HCT116 (cell line): ENCODE results near the gene LRRC10. TPM values are rescaled to one million over a fixed set of nuclear protein-coding genes. Genes with fewer than 3 reads are reported as not detected.

Experiments
- ATAC-seq: fragments of 200-7000 bp; cut with Tn5 transposase; 2 replicates; pipeline ENCODE4 v1.9.1; 2020; ENCODE audit warnings: mild to moderate bottlenecking, moderate library complexity
- BruUV-seq: library from RNA; stranded (reverse); fragments of 400-500 nt; replicated peaks from 2 replicates; lab custom pipeline; 2021; lab: Mats Ljungman, UMichigan
- CTCF ChIA-PET: fragments of 300-600 bp; sonication (Branson Sonifier 250); formaldehyde crosslinking; loops from one replicate; lab custom pipeline; 2021; ENCODE audit warnings: antibody characterized with exemption; lab: Charles Lee
- POLR2A ChIA-PET: fragments of 300-600, 350-600 bp; sonication (Branson Sonifier 250); formaldehyde crosslinking; loops from one replicate; lab custom pipeline; 2021; ENCODE audit warnings: antibody characterized with exemption; lab: Charles Lee
- RAD21 ChIA-PET, 2 experiments: fragments of 300-600 bp; sonication (Branson Sonifier 250); formaldehyde crosslinking; loops; one replicate each; lab custom pipeline; 2023; ENCODE audit warnings: low total read pairs in 2 of 2; ENCODE audit not compliant: uncharacterized antibody in 2 of 2, unreplicated experiment in 2 of 2, low non-redundant PET in 1 of 2; lab: Charles Lee
- DNase-seq: peaks from one replicate; pipeline ENCODE4 v3.0.0-alpha.2; 2010; ENCODE audit warnings: low read depth, low spot score
- H2AFZ ChIP-seq: fragments of 200-600 bp; shearing (Covaris generic), sonication (generic); 2 replicates; pipeline ENCODE4 v1.6.1; 2017; ENCODE audit warnings: low read depth, mixed run types, mixed read lengths, antibody characterized with exemption, low read length; ENCODE audit not compliant: poor library complexity, severe bottlenecking
- H3K27ac ChIP-seq: 2 replicates; pipeline ENCODE4 v1.5.1; 2012; ENCODE audit warnings: low read depth, low read length
- H3K27me3 ChIP-seq: fragments of 200-600 bp; sonication (generic); 2 replicates; pipeline ENCODE4 v1.6.1; 2016; ENCODE audit warnings: mixed run types, low read length, mixed read lengths; ENCODE audit not compliant: insufficient read depth
- H3K36me3 ChIP-seq, 2 experiments: fragments of 200-500 bp in 1 of 2; fragments of 200-600 bp in 1 of 2; sonication (Bioruptor generic) in 1 of 2; sonication (generic) in 1 of 2; 2 replicates each; pipeline versions ENCODE4 v1.5.1 to v1.6.1; 2014 to 2016; ENCODE audit warnings: low read length in 2 of 2, inconsistent platforms in 1 of 2, mixed read lengths in 1 of 2, mixed run types in 1 of 2; ENCODE audit not compliant: insufficient read depth in 2 of 2, control insufficient read depth in 1 of 2
- H3K4me1 ChIP-seq, 2 experiments: fragments of 200-600 bp in 1 of 2; sonication (generic) in 1 of 2; 2 replicates each; pipeline versions ENCODE4 v1.5.1 to v1.6.1; 2012 to 2017; ENCODE audit warnings: low read length in 2 of 2, inconsistent platforms in 1 of 2, mild to moderate bottlenecking in 1 of 2, mixed read lengths in 1 of 2, mixed run types in 1 of 2, moderate library complexity in 1 of 2; ENCODE audit not compliant: insufficient read depth in 2 of 2, control insufficient read depth in 1 of 2
- H3K4me2 ChIP-seq: fragments of 200-600 bp; sonication (generic); 2 replicates; pipeline ENCODE4 v1.6.1; 2017; ENCODE audit warnings: mixed run types, low read length, mixed read lengths
- H3K4me3 ChIP-seq, 2 experiments: fragments of 200-600 bp in 1 of 2; sonication (generic) in 1 of 2; replicated peaks in 1 of 2; 2 replicates each; pipeline ENCODE4 v1.5.1; 2011 to 2016; ENCODE audit warnings: low read length in 2 of 2, control low read depth in 1 of 2, low read depth in 1 of 2, mild to moderate bottlenecking in 1 of 2, mixed read lengths in 1 of 2, mixed run types in 1 of 2
- H3K79me2 ChIP-seq: fragments of 200-600 bp; sonication (generic); 2 replicates; pipeline ENCODE4 v1.6.1; 2017; ENCODE audit warnings: mild to moderate bottlenecking, mixed run types, low read length, moderate library complexity, mixed read lengths; ENCODE audit not compliant: insufficient read depth
- H3K9ac ChIP-seq: fragments of 200-600 bp; sonication (generic); 2 replicates; pipeline ENCODE4 v1.6.1; 2016; ENCODE audit warnings: low read length, mixed read lengths
- H3K9me2 ChIP-seq: fragments of 200-600 bp; sonication (generic), shearing (Covaris generic); 2 replicates; pipeline ENCODE4 v1.6.1; 2017; ENCODE audit warnings: mixed run types, mild to moderate bottlenecking, moderate library complexity; ENCODE audit not compliant: insufficient read depth
- H3K9me3 ChIP-seq, 2 experiments: fragments of 200-500 bp in 1 of 2; fragments of 200-600 bp in 1 of 2; sonication (Bioruptor generic) in 1 of 2; sonication (generic) in 1 of 2; 2 replicates each; pipeline ENCODE4 v1.6.1; 2014 to 2017; ENCODE audit warnings: low read length in 2 of 2, mixed read lengths in 2 of 2, inconsistent platforms in 1 of 2, low read depth in 1 of 2, mild to moderate bottlenecking in 1 of 2, mixed run types in 1 of 2, moderate library complexity in 1 of 2; ENCODE audit not compliant: control insufficient read depth in 1 of 2, insufficient read depth in 1 of 2
- H4K20me1 ChIP-seq: fragments of 200-600 bp; sonication (generic), shearing (Covaris generic); 2 replicates; pipeline ENCODE4 v1.6.1; 2017; ENCODE audit warnings: mixed run types, mild to moderate bottlenecking, moderate library complexity; ENCODE audit not compliant: insufficient read depth
- CBX3 ChIP-seq: IDR thresholded peaks from 2 replicates; pipeline ENCODE4 v1.6.1; 2012; ENCODE audit warnings: low read depth
- CEBPB ChIP-seq: IDR thresholded peaks from 2 replicates; pipeline ENCODE4 v1.6.1; 2012; ENCODE audit warnings: low read depth
- CTCF ChIP-seq, 3 experiments: fragments of 200-600 bp in 1 of 3; sonication (generic) in 1 of 3; IDR thresholded peaks in 2 of 3; conservative IDR thresholded peaks in 1 of 3; 2 replicates each; pipeline ENCODE4 v1.5.1; 2012 to 2017; ENCODE audit warnings: low read depth in 2 of 3, low read length in 2 of 3, antibody characterized with exemption in 1 of 3, borderline replicate concordance in 1 of 3, control low read depth in 1 of 3, mild to moderate bottlenecking in 1 of 3, mixed read lengths in 1 of 3, mixed run types in 1 of 3, moderate library complexity in 1 of 3; ENCODE audit not compliant: insufficient read depth in 1 of 3
- EGR1 ChIP-seq: IDR thresholded peaks from 2 replicates; pipeline ENCODE4 v1.6.1; 2012; ENCODE audit warnings: low read depth
- EZH2 ChIP-seq: fragments of 200-600 bp; sonication (generic); IDR thresholded peaks from 2 replicates; pipeline ENCODE4 v1.6.1; 2017; ENCODE audit warnings: antibody characterized with exemption, mixed run types
- EZH2phosphoT487 ChIP-seq: fragments of 200-600 bp; IDR thresholded peaks from 2 replicates; pipeline ENCODE4 v1.6.1; 2018; ENCODE audit warnings: antibody characterized with exemption, borderline replicate concordance
- JUND ChIP-seq: IDR thresholded peaks from 2 replicates; pipeline ENCODE4 v1.6.1; 2012
- POLR2A ChIP-seq: IDR thresholded peaks from 2 replicates; pipeline ENCODE4 v1.7.0; 2011; ENCODE audit warnings: borderline replicate concordance; ENCODE audit not compliant: insufficient read depth, insufficient read length; ENCODE audit errors: extremely low read depth
- RAD21 ChIP-seq: IDR thresholded peaks from 2 replicates; pipeline ENCODE4 v1.6.1; 2012; ENCODE audit warnings: low read depth, mild to moderate bottlenecking
- SRF ChIP-seq: IDR thresholded peaks from 2 replicates; pipeline ENCODE4 v1.6.1; 2012; ENCODE audit warnings: low read depth
- TCF7L2 ChIP-seq: IDR thresholded peaks from 2 replicates; pipeline ENCODE4 v1.7.0; 2011; ENCODE audit warnings: borderline replicate concordance, inconsistent platforms; ENCODE audit not compliant: insufficient read depth, insufficient read length; ENCODE audit errors: extremely low read depth
- ZBTB33 ChIP-seq: IDR thresholded peaks from 2 replicates; pipeline ENCODE4 v1.6.1; 2011; ENCODE audit warnings: mild to moderate bottlenecking, low read length, moderate library complexity; ENCODE audit not compliant: insufficient replicate concordance; ENCODE audit errors: extremely low read depth
- ZNF274 ChIP-seq: fragments of 200-500 bp; sonication (Bioruptor generic); IDR thresholded peaks from 2 replicates; pipeline ENCODE4 v1.6.1; 2014; ENCODE audit warnings: mild to moderate bottlenecking, low read depth, low read length, inconsistent platforms
- intact Hi-C: fragments of 100-400 bp; cut with micrococcal nuclease; formaldehyde crosslinking; loops from 2 replicates; pipeline ENCODE4 v1.10.0; 2022
- total RNA-seq: library from RNA; stranded (reverse); gene quantifications from one replicate; pipeline ENCODE4 v1.2.1, GENCODE V29; 2021; ENCODE audit not compliant: unreplicated experiment

The LRRC10 gene
- total RNA-seq, 1 experiment from 2014 or later: not detected

GRCh38 chr12:69644511-69644910 is 33.8 kb upstream of the LRRC10 start:
- RAD21 ChIA-PET: no interaction called here
- H4K20me1 ChIP-seq: no peaks in the 10 kb centered on the region
- no peaks in the 10 kb centered on the region for H3K79me2 ChIP-seq
- no peak overlapping the region for H3K9ac ChIP-seq
- H3K4me3 ChIP-seq: no peak overlapping the region
- H2AFZ ChIP-seq: no peak overlapping the region
- H3K27me3 ChIP-seq: no peaks in the 10 kb centered on the region
- CTCF ChIA-PET: interaction anchor here (0.6 kb wide), 1 partner anchor 287 kb away, joined by 3 read pairs; no protein-coding TSS in a partner anchor
- BruUV-seq: no TSS peak
- H3K4me2 ChIP-seq: no peak overlapping the region
- POLR2A ChIA-PET: no interaction called here
- DNase-seq (no peak), ATAC-seq (no peak)
- H3K27ac ChIP-seq: no peak overlapping the region
- H3K9me2 ChIP-seq: no peaks in the 10 kb centered on the region
- no peaks in the 10 kb centered on the region for H3K4me1 ChIP-seq
- no peaks in the 10 kb centered on the region for H3K9me3 ChIP-seq
- intact Hi-C loops: no loop called here
- TF ChIP-seq CEBPB (no peak), ZBTB33 (no peak), CBX3 (no peak)
- no peaks in the 10 kb centered on the region for H3K36me3 ChIP-seq

GRCh38 chr12:69642531-69642930 is 31.8 kb upstream of the LRRC10 start:
- Histone ChIP-seq H3K27me3 (no peaks in the 10 kb centered on the region), H3K4me1 (no peaks in the 10 kb centered on the region), H2AFZ (no peak overlapping the region), H3K27ac (no peak overlapping the region), H3K4me3 (no peak overlapping the region), H3K9ac (no peak overlapping the region), H3K4me2 (no peak overlapping the region), H3K9me3 (no peaks in the 10 kb centered on the region), H3K36me3 (no peaks in the 10 kb centered on the region), H4K20me1 (no peaks in the 10 kb centered on the region), H3K9me2 (no peaks in the 10 kb centered on the region), H3K79me2 (no peaks in the 10 kb centered on the region)
- ChIA-PET CTCF (no interaction called here), POLR2A (no interaction called here), RAD21 (no interaction called here)
- ATAC-seq (no peak), DNase-seq (no peak)
- BruUV-seq: no TSS peak
- intact Hi-C loops: no loop called here
- TF ChIP-seq CTCF (IDR thresholded peaks at IDR 0.05 in 2 of 3, conservative IDR thresholded peaks at IDR 0.05 in 1 of 3; ENCODE audit: borderline replicate concordance in 1 of 3, insufficient read depth in 1 of 3, low read depth in 2 of 3, low read length in 2 of 3) (no peak), ZNF274 (no peak), EZH2 (no peak), ZBTB33 (no peak), RAD21 (no peak), TCF7L2 (no peak), CEBPB (no peak), EZH2phosphoT487 (no peak), JUND (no peak), EGR1 (no peak), SRF (no peak), POLR2A (no peak)
